ENCODE measurements around the gene NR6A1.

DNA sequence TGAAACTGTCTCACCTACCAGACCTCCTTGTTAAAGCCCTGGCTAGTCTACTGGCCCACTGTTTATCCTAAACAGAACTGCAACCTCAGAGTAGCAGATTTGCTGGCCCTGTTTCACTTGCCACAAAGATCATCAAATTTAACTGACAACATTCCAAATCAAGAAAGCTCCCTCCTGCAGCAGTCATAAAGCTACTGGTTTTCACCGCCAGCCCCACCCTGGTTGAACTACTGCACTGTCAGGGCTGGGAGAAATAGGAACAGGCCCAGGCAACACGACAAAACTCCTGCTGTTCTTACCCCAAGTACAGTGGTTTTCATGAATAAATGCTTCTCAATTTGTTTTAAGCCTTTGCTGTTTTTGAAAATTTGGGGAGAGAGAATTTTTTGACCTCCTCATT, 63.0 kb downstream of the NR6A1 start:
- TF ChIP-seq, protein P1, sequence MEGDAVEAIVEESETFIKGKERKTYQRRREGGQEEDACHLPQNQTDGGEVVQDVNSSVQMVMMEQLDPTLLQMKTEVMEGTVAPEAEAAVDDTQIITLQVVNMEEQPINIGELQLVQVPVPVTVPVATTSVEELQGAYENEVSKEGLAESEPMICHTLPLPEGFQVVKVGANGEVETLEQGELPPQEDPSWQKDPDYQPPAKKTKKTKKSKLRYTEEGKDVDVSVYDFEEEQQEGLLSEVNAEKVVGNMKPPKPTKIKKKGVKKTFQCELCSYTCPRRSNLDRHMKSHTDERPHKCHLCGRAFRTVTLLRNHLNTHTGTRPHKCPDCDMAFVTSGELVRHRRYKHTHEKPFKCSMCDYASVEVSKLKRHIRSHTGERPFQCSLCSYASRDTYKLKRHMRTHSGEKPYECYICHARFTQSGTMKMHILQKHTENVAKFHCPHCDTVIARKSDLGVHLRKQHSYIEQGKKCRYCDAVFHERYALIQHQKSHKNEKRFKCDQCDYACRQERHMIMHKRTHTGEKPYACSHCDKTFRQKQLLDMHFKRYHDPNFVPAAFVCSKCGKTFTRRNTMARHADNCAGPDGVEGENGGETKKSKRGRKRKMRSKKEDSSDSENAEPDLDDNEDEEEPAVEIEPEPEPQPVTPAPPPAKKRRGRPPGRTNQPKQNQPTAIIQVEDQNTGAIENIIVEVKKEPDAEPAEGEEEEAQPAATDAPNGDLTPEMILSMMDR (conservative IDR thresholded peaks at IDR 0.05; ENCODE audit: low read length) = no peak
- TF ChIP-seq EZH2phosphoT487 (IDR thresholded peaks at IDR 0.05; ENCODE audit: borderline replicate concordance, low read depth, low read length) = no peak
